Transverse colon (tissue), 3 donors: ENCODE measurements around the gene DAAM1.

Experiments
- EP300 ChIP-seq: sonication (generic); formaldehyde crosslinking; IDR thresholded peaks from one replicate; pipeline ENCODE4 v1.6.1; 2017; ENCODE audit warnings: antibody characterized with exemption, low read depth
- TF ChIP-seq, protein P1 (sequence below), 5 experiments: fragments of 200-600 bp in 3 of 5; fragments of 450-650 bp in 2 of 5; sonication (generic) in 3 of 5; IDR thresholded peaks; 1 replicate in 2 of 5; 2 replicates in 3 of 5; pipeline ENCODE4 v1.5.1; 2016 to 2017; ENCODE audit warnings: antibody characterized with exemption in 5 of 5, inconsistent platforms in 3 of 5, mild to moderate bottlenecking in 2 of 5, moderate library complexity in 1 of 5

DNA sequence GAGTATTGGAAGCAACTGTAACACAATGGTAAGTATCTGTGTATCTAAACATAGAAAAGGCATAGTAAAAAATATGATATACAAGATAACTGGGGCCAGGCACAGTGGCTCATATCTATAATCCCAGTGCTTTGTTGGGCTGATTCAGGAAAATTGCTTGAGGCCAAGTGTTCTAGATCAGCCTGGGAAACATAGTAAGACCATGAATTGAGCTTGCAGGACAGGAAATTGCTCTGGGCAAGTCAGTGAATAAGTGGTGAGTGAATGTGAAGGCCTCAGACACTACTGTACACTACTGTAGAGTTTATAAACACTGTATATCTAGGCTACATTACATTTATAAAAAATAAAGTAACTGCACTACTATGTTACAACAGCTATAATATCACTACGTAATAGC lies 201.5 kb downstream of the DAAM1 start:
- no peak for TF ChIP-seq EP300
- TF ChIP-seq, protein P1, sequence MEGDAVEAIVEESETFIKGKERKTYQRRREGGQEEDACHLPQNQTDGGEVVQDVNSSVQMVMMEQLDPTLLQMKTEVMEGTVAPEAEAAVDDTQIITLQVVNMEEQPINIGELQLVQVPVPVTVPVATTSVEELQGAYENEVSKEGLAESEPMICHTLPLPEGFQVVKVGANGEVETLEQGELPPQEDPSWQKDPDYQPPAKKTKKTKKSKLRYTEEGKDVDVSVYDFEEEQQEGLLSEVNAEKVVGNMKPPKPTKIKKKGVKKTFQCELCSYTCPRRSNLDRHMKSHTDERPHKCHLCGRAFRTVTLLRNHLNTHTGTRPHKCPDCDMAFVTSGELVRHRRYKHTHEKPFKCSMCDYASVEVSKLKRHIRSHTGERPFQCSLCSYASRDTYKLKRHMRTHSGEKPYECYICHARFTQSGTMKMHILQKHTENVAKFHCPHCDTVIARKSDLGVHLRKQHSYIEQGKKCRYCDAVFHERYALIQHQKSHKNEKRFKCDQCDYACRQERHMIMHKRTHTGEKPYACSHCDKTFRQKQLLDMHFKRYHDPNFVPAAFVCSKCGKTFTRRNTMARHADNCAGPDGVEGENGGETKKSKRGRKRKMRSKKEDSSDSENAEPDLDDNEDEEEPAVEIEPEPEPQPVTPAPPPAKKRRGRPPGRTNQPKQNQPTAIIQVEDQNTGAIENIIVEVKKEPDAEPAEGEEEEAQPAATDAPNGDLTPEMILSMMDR (IDR thresholded peaks at IDR 0.05), result no peak
